T-helper 1 cell treated with Interleukin-12 subunit alpha and Interleukin-12 subunit beta and Interleukin-4 antibody, amounts not matched to agents 30 μg/mL and 1 μg/mL, for 36 hours (primary cell): ENCODE data around the gene CUEDC2.

Experiments used
- H3K27ac Mint-ChIP-seq: one replicate; pipeline ENCODE4 v1.8.0; 2021; ENCODE audit warnings: mild to moderate bottlenecking, mixed read lengths
- H3K27me3 Mint-ChIP-seq: one replicate; pipeline ENCODE4 v1.8.0; 2021; ENCODE audit warnings: low read depth, mixed read lengths
- H3K36me3 Mint-ChIP-seq: one replicate; pipeline ENCODE4 v1.8.0; 2021; ENCODE audit warnings: low read depth, mixed read lengths
- H3K4me1 Mint-ChIP-seq: one replicate; pipeline ENCODE4 v1.8.0; 2021; ENCODE audit warnings: low read depth, mixed read lengths
- H3K4me3 Mint-ChIP-seq: one replicate; pipeline ENCODE4 v1.8.0; 2021; ENCODE audit warnings: mild to moderate bottlenecking, moderate library complexity, mixed read lengths
- H3K9me3 Mint-ChIP-seq: one replicate; pipeline ENCODE4 v1.8.0; 2021; ENCODE audit warnings: mixed read lengths

The CUEDC2 gene

DNA sequence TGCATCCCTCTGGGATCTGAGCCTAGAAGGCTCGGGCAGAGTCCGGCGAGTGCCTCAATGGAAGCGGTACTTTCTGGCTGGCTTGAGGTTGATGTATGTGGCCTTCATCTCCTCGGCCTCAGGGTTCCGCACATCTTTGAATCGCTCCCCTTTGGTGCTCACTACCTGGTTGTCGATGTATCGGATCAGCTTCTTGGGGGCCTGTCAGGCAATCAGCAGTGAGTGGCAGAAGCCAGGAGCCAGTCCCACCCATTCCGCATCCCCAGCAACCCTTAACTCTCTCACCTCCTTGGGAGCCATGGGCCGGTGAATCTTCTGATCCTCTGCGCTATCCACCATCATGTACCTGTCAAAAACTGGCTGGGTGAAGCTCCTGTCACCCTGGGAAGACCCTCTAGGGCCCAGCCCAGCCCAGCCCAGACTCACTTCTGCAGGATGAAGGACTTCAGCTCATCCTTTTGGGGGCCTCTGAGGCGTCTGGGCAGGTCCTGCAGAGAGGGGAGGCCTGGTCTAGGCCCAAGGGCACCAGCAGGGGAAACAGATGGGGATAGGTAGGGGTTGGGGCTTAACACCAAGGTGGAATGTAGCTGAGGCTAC is 8.9 kb downstream of the CUEDC2 start:
- H3K27ac Mint-ChIP-seq, result peak overlapping the region; percentile 29
- peaks cover 6% of the 10 kb centered on the region for H3K36me3 Mint-ChIP-seq
- H3K9me3 Mint-ChIP-seq, result no peaks in the 10 kb centered on the region
- H3K4me1 Mint-ChIP-seq, result peaks cover 33% of the 10 kb centered on the region
- H3K4me3 Mint-ChIP-seq, result peak overlapping the region; percentile 60
- H3K27me3 Mint-ChIP-seq, result peaks cover 4% of the 10 kb centered on the region

DNA sequence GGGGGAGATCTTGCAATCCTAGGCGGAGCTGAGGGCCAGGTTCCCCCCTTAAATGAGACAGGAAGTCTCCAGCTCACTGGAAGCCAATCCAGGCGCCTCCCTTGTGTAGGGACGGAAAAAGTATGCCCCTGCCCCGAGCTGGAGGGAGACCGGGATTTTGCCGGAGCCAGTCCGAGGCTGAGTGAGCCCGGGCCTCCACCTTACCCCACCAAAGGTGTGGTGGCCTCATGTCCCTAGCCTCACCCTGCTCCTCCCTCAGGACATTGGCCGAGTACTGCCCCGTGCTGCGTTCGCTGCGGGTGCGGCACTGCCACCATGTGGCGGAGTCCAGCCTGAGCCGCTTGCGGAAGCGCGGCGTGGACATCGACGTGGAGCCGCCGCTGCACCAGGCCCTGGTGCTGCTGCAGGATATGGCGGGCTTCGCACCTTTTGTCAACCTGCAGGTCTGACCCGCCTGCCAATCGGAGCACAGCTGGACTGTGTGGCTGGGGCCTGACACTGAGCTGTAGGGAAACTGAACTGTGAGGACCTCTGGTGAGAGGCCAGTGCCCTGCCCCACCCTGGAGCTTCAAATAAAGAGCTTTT is 9.7 kb downstream of the CUEDC2 start:
- Mint-ChIP-seq H3K9me3 (no peaks in the 10 kb centered on the region), H3K4me3 (peak overlapping the region; percentile 99), H3K36me3 (peaks cover 6% of the 10 kb centered on the region), H3K27ac (peak overlapping the region; percentile 73), H3K27me3 (peaks cover 12% of the 10 kb centered on the region), H3K4me1 (peaks cover 33% of the 10 kb centered on the region)

DNA sequence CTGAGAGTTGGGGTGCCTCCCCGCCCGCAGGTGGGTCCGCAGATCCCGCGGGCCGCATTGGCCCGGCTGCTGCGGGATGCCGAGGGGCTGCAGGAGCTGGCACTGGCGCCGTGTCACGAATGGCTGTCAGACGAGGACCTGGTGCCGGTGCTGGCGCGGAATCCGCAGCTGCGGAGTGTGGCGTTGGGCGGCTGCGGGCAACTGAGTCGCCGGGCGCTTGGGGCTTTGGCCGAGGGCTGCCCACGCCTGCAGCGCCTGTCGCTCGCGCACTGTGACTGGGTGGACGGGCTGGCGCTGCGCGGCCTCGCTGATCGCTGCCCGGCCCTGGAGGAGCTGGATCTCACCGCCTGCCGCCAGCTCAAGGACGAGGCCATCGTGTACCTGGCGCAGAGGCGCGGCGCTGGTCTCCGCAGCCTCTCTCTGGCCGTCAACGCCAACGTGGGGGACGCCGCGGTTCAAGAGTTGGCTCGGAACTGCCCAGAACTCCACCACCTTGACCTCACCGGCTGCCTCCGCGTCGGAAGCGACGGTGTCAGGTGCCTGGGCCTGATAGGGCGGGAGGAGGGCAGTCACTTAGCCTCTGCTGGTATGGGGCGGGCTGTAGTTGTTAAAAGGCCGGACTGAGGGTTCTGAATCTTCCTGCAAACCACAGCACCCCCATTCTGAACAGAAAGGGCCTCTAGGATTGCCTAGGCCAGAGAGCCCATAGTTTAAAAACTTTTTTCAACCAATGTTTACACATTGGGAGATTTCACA is 10.4 kb downstream of the CUEDC2 start:
- Mint-ChIP-seq H3K4me1 (peaks cover 30% of the 10 kb centered on the region), H3K27ac (peak overlapping the region; percentile 73)

DNA sequence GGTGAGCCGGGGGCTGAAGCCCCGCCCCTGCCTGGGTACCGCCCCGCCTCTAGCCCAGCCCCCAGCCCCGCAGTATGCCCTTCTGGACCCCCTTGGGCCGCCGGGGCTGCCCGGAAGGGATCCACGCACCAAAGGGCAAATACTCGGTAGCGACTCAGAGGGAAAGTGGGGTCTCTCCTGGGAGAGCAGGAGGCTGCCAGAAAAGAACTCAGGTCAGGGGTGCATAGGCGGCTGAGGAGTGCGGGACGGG is 10.9 kb downstream of the CUEDC2 start:
- Mint-ChIP-seq H3K4me3 (peak overlapping the region; percentile 99), H3K9me3 (no peaks in the 10 kb centered on the region), H3K4me1 (peaks cover 29% of the 10 kb centered on the region), H3K36me3 (peaks cover 6% of the 10 kb centered on the region), H3K27ac (peak overlapping the region; percentile 65), H3K27me3 (peaks cover 20% of the 10 kb centered on the region)

More for the DNA sequence above, 10.4 kb downstream of the CUEDC2 start:
- H3K4me3 Mint-ChIP-seq, result peak overlapping the region; percentile 99
- peaks cover 6% of the 10 kb centered on the region for H3K36me3 Mint-ChIP-seq
- no peaks in the 10 kb centered on the region for H3K9me3 Mint-ChIP-seq
- peaks cover 19% of the 10 kb centered on the region for H3K27me3 Mint-ChIP-seq

DNA sequence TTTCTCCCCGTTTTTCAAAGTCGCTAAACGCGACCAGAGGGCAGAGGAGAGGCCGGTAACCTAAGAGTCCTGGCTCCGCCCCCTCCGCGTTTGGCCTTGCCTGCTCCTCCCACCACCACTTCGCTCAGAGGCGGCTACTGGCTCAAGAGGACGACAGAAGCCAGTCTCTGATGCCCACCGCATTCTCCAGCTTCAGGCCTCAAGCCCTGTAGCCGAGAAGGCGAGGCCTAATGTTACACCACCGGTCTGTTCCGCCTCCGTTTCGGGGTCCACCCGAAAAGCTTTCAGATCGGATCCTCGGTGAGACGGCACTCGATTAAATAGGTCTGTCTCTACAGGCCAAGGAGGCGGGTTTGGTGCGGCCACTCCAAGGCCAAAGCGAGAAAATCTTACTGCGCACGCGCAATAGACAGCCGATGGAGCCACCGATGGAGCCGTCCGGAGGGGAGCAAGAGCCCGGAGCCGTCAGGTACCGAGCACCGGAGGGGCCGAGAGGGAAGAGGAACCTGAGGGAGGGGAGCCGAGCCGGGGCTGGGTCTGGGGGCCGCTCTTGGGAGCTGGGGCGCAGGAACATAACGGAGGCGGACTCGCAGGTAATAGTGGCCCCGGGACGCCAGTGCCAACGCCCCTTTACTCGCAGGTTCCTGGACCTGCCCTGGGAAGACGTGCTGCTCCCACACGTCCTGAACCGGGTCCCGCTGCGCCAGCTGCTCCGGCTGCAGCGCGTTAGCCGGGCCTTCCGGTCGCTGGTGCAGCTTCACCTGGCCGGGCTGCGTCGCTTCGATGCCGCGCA is 11.5 kb downstream of the CUEDC2 start, which contains the start of gene FBXL15:
Gene FBXL15 (plus strand): TSS at position 123 of the 793 bp plus-strand sequence. CDS start 294 bp downstream, at position 417.
- H3K36me3 Mint-ChIP-seq, result peaks cover 6% of the 10 kb centered on the region
- H3K27ac Mint-ChIP-seq, result peak within 1 kb of the TSS; percentile 98
- H3K4me3 Mint-ChIP-seq, result peak within 1 kb of the TSS; percentile 99
- peaks cover 26% of the 10 kb centered on the region for H3K4me1 Mint-ChIP-seq
- no peaks in the 10 kb centered on the region for H3K9me3 Mint-ChIP-seq
- peaks cover 23% of the 10 kb centered on the region for H3K27me3 Mint-ChIP-seq

DNA sequence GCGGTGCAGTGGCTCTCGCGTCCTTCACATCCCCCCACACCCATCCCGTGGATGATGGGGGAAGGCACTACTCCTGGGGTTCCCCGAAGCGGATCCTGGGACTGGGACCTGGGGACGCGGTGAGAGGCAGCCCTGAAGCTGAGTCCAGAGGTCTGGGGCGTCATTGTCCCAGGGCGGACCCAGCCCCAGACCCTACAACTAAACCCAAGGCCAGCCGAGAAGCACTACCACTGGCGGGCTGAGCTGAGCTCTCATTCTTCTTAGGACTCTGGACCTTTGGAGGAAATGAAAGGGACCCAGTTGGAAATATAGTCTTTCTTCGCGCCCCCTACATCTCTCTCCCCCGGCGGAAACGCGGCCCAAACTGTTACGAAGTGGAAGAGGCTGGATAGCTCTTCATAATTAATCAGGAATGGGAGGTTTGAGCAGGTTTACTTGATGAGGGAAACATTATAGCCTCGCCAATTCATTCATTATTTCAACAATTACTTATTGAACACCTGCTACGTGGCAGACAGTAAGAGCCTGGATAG is 12.1 kb downstream of the CUEDC2 start:
- peaks cover 24% of the 10 kb centered on the region for H3K27me3 Mint-ChIP-seq
- peak overlapping the region; percentile 99 for H3K4me3 Mint-ChIP-seq
- H3K9me3 Mint-ChIP-seq, result no peaks in the 10 kb centered on the region
- peaks cover 26% of the 10 kb centered on the region for H3K4me1 Mint-ChIP-seq
- H3K36me3 Mint-ChIP-seq, result peaks cover 6% of the 10 kb centered on the region
- peak overlapping the region; percentile 98 for H3K27ac Mint-ChIP-seq

DNA sequence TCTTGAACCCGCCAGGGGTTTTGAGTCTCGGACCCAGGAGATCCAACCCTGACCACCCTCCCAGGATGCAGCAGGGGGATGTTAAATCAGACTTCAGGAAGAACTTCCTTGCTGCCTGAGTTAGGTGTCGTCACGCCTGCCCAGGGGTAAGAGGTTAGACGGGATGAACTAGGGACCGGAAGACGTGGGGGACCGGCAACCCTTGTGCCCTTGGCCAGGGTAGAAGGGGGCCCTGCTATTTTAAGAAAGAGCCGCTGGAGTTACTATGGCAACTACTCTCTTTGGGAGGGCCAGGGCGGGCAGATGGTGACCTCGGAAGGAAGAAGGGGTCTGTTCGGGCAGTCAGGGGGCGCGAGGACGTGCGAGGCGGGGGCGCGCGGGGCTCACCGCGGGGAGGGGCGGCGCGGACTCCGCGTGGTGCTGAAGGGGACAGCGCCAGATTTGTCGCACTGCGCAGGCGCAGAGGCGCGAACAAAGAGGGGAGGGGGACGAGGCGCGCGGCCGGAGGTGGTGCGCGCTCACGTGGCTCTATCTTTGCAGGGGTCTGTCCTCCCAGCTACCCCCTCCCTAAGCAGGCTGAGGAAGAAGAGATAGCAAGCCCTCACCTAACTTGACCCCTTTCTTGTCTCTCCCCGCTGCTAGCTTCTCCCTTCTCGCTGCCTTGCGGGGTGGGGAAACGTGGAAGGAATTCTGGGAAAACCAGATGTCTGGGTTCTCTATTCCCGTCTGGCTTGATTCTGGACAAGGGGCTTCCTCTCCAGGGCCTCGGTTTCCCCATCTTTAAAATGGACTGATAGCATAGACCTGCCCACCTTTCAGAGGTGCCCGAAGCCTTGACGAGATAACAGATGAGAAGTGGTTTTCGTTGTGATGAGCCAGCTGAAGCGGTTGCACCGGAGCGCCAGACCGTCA is 12.8 kb downstream of the CUEDC2 start:
- Mint-ChIP-seq H3K4me1 (peaks cover 26% of the 10 kb centered on the region), H3K27me3 (peaks cover 24% of the 10 kb centered on the region), H3K36me3 (peaks cover 6% of the 10 kb centered on the region), H3K27ac (peak overlapping the region; percentile 70), H3K9me3 (no peaks in the 10 kb centered on the region), H3K4me3 (peak overlapping the region; percentile 99)

DNA sequence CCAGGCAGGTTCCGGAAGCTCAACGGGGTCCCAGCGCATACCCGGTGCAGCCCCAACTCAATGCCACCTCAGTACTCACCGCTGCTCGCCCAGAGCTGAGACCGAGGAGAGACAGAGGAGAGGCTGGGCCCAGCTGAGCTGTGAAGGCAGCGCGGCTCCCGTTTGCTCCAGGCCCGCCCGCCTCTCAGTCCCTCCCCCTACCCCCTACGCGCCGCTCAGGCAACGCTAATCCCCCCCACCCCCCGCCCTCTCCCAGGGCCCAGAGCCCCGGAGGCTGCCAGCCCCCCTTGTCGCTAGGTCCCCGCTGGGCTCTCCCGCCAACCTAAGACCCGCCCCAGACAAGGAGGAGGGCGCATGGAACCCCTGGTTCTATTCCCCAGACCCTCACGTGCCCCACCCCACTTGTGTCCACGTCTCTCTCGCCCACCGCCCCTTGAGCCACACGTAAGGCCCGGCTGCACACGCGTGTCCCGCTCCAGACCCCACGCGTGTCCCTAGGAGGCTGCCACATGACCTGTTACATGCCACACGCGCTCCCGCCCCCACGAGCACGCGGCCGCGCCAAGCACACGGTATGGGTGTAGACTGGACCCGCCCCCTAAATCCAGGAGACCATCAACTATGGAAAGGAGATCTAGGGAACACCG is 13.6 kb downstream of the CUEDC2 start, which contains the start of gene PSD:
Gene PSD (minus strand): TSS at position 164 of the 647 bp plus-strand sequence. CDS start 1,747 bp downstream, outside the sequence.
- Mint-ChIP-seq H3K27ac (peak within 1 kb of the TSS; percentile 70), H3K27me3 (peaks cover 28% of the 10 kb centered on the region), H3K36me3 (peaks cover 4% of the 10 kb centered on the region), H3K4me1 (peaks cover 26% of the 10 kb centered on the region), H3K4me3 (peak within 1 kb of the TSS; percentile 99), H3K9me3 (no peaks in the 10 kb centered on the region)

DNA sequence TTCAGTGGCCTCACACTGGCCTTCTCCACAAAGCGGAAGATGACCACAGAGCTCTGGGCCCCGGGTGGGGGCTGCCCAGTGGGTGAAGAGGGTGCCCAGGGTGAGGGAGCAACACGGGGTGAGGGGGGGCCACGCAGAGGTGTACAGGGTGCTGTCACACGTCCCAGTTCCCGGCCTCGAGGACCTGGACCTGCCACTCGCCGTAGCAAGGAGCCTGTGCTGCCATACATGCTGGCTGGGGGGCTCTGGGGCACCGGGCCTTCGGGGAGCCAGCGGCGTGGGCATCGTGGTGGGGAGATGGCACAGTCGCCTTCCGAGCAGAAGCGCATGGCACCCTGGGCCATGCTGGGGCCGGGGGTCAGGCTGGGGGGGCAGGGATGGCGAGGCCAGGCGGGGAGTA is 15.7 kb downstream of the CUEDC2 start:
- no peaks in the 10 kb centered on the region for H3K9me3 Mint-ChIP-seq
- H3K27me3 Mint-ChIP-seq, result peaks cover 28% of the 10 kb centered on the region
- H3K4me3 Mint-ChIP-seq, result no peak overlapping the region
- H3K4me1 Mint-ChIP-seq, result peaks cover 22% of the 10 kb centered on the region
- H3K27ac Mint-ChIP-seq, result no peak overlapping the region
- H3K36me3 Mint-ChIP-seq, result no peaks in the 10 kb centered on the region

DNA sequence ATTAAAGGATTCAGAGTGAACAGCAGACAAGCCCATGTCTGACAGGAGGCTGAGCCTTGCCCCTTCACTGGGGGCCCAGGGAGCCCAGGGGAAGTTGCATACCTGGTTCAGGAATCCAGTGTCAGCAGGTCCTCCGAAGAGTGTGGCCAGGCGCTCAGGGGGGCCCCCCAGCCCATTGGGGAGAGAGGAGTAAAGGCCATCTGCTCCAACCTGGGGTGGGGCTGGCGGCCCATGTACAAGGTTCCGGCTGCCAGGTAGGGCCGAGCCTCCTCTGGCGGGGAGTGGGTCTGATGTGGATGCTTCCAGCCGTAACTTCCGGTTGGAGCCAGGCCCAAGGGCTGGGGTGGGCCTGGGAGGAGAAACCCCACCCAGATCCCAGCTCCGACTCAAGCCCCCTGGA is 16.1 kb downstream of the CUEDC2 start:
- H3K4me1 Mint-ChIP-seq, result peaks cover 24% of the 10 kb centered on the region
- peaks cover 31% of the 10 kb centered on the region for H3K27me3 Mint-ChIP-seq
- H3K36me3 Mint-ChIP-seq, result no peaks in the 10 kb centered on the region
- no peak overlapping the region for H3K4me3 Mint-ChIP-seq
- no peak overlapping the region for H3K27ac Mint-ChIP-seq
- no peaks in the 10 kb centered on the region for H3K9me3 Mint-ChIP-seq

DNA sequence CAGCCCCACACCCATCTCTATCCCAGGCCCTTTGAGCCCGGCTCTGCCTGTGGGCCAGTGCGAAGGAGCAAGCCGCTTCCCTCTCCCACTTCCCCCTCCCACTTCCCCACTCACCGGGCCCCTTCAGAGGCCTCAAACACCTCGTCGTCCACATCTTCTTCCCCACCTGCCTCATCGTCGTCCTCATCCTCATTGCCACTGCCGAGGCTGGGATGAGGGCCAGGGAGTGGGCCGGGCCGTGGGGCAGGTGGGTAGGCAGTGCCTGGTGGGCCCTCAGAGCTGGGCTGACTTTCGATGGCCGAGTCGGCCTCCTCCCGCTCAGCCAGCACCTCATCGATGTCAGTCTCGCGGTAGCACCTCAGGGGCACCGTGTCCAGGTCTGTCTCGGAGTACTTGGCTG is 17.6 kb downstream of the CUEDC2 start:
- H3K4me3 Mint-ChIP-seq, result no peak overlapping the region
- H3K36me3 Mint-ChIP-seq, result no peaks in the 10 kb centered on the region
- H3K27me3 Mint-ChIP-seq, result peaks cover 42% of the 10 kb centered on the region
- H3K27ac Mint-ChIP-seq, result peak overlapping the region; percentile 5
- peaks cover 23% of the 10 kb centered on the region for H3K4me1 Mint-ChIP-seq
- no peaks in the 10 kb centered on the region for H3K9me3 Mint-ChIP-seq

DNA sequence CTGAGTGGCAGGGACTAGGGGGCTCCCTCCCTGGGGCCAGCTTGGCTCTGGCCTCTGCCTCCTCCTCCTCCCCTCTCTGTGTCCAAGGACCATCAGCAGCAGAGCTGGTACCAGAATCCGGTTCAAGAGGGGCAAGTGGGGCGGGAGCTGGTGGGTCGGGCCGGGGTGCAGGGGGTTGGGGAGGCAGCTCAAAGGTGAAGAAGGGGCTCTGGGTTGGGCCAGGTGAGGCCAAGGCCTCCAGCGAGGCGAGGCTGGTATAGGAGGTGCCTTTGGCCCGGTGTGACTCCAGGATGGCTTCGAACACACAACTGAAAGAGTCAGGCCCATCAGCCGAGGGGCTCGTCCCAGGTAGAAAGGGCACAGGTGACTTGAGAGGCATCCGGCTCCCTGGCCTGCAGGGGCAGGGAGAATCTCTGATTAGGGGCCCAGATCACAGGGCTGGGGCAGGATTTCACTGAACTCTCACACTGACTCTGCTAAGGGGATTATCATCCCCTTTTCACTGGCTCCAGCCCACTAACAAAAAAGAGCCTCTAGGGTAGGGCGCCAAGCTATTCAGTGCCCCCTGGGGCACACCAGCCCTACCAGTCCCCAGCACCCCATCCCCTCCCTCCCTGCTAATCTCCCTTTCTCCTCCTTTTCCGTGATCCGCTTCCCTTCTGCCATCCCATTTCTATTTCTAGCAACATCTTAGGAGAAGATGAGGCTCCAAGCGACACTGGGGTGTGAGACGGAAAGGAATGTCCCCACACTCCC is 18.4 kb downstream of the CUEDC2 start:
- Mint-ChIP-seq H3K4me1 (peaks cover 24% of the 10 kb centered on the region), H3K27me3 (peaks cover 43% of the 10 kb centered on the region), H3K27ac (peak overlapping the region; percentile 5), H3K9me3 (no peaks in the 10 kb centered on the region), H3K36me3 (no peaks in the 10 kb centered on the region), H3K4me3 (no peak overlapping the region)
